ENCODE data around the gene FIBCD1.

Gene FIBCD1

GRCh38 chr9:130852801-130853200 is 86.2 kb downstream of the FIBCD1 start:
- no peak for DNase-seq

Data from KG1 (cell line).